Spleen (tissue), 7 donors: ENCODE measurements around the gene NPM3.

Experiments
- POLR2A ChIP-seq, 3 donors: fragments of 450-650 bp; IDR thresholded peaks; one replicate each; pipeline ENCODE4 v1.5.1; 2017; ENCODE audit warnings: antibody characterized with exemption in 3 of 3, mild to moderate bottlenecking in 1 of 3
- POLR2AphosphoS5 ChIP-seq, 3 donors: sonication (generic); formaldehyde crosslinking; IDR thresholded peaks; one replicate each; pipeline ENCODE4 v1.5.1; 2017; ENCODE audit warnings: antibody characterized with exemption in 3 of 3
- TF ChIP-seq, protein P1 (sequence below), 11 experiments: fragments of 200-600 bp in 7 of 11; fragments of 450-650 bp in 4 of 11; sonication (generic) in 4 of 11; IDR thresholded peaks in 8 of 11; conservative IDR thresholded peaks in 3 of 11; 1 replicate in 7 of 11; 2 replicates in 4 of 11; pipeline versions ENCODE4 v1.4.0 to v1.8.0; 2016 to 2021; ENCODE audit warnings: antibody characterized with exemption in 11 of 11, inconsistent platforms in 4 of 11, mild to moderate bottlenecking in 1 of 11
- donor health status: DM: no; HTN: no; CAD: no; lungs with moderate emphysema.
- donor health status: DM: no; HTN: no; CAD: no.
- donor health status: DM: no; HTN: no; CAD: no.

DNA sequence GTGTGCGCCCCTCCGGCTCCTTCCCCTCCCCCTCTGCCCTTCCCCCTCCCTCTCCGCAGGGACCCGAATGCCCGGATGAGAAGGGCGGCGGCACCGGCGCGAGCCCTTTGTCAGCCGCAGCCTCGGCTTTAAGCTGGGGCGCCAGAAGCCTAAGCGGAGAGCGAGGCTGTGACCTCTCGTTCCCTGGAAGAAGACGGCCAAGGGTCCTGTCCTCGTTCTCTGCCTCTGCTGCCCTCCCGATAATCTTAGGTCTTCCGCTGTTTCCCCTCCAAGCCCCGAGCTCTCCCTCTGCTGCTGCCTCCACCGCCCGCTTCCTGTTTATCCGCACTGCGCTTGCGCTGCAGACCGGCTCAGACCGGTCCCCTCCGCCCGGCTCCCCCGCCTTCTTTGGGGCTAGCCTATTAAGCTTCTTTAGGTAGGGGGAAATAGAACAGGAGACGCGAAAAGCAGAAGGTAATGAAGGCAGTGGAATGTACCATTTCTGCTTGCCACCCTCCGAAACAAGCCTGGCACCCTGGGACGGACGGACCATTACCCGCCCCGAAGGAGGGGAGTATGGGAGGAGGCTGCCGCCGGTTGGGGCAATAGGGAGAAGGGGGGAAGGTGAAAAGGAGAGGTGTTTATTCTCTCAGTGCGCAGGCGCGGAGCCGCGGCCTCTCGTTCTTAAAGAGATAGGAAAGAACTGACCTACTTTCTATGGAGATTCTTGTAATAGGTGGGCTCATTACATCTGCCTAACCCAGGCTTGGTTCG is 35.0 kb upstream of the NPM3 start, which contains the start of gene OGA:
- TF ChIP-seq POLR2AphosphoS5 (IDR thresholded peaks at IDR 0.05): peak; percentile 99
- TF ChIP-seq, protein P1, sequence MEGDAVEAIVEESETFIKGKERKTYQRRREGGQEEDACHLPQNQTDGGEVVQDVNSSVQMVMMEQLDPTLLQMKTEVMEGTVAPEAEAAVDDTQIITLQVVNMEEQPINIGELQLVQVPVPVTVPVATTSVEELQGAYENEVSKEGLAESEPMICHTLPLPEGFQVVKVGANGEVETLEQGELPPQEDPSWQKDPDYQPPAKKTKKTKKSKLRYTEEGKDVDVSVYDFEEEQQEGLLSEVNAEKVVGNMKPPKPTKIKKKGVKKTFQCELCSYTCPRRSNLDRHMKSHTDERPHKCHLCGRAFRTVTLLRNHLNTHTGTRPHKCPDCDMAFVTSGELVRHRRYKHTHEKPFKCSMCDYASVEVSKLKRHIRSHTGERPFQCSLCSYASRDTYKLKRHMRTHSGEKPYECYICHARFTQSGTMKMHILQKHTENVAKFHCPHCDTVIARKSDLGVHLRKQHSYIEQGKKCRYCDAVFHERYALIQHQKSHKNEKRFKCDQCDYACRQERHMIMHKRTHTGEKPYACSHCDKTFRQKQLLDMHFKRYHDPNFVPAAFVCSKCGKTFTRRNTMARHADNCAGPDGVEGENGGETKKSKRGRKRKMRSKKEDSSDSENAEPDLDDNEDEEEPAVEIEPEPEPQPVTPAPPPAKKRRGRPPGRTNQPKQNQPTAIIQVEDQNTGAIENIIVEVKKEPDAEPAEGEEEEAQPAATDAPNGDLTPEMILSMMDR (IDR thresholded peaks at IDR 0.05 in 8 of 11, conservative IDR thresholded peaks at IDR 0.05 in 3 of 11): peak in 2 of 11 experiments; percentile 16 to 18
- TF ChIP-seq POLR2A (IDR thresholded peaks at IDR 0.05): peak; percentile 70 to 96 (median 94)
